IMR-90 (cell line): ENCODE data around the gene FSD1L. TPM values are rescaled to one million over a fixed set of nuclear protein-coding genes. Genes with fewer than 3 reads are reported as not detected.

Experiments used
- ATAC-seq: fragments of 200-7000 bp; cut with Tn5 transposase; 2 replicates; pipeline ENCODE4 v1.9.1; 2020; ENCODE audit warnings: low read depth, mild to moderate bottlenecking, moderate library complexity
- BruUV-seq: library from RNA; stranded (reverse); fragments of 400-500 nt; replicated peaks from 2 replicates; lab custom pipeline; 2021; lab: Mats Ljungman, UMichigan
- CTCF ChIA-PET: fragments of 300-600 bp; formaldehyde crosslinking; extraction: SDS; loops from one replicate; lab custom pipeline; 2021; ENCODE audit warnings: antibody characterized with exemption; lab: Yijun Ruan, JAX
- POLR2A ChIA-PET: fragments of 300-600 bp; sonication (Branson Sonifier 250); formaldehyde crosslinking; loops from one replicate; lab custom pipeline; 2022; ENCODE audit warnings: antibody characterized with exemption; ENCODE audit not compliant: unreplicated experiment; lab: Charles Lee
- DNase-seq: peaks from one replicate; pipeline ENCODE4 v3.0.0; 2013
- H2AFZ ChIP-seq: replicated peaks from 2 replicates; pipeline ENCODE3; 2013; ENCODE audit warnings: low read length, mild to moderate bottlenecking; ENCODE audit not compliant: poor library complexity
- H2AK5ac ChIP-seq: 2 replicates; pipeline ENCODE4 v1.6.1; 2013; ENCODE audit warnings: low read depth, low read length, inconsistent platforms
- H2AK9ac ChIP-seq: replicated peaks from 2 replicates; pipeline ENCODE3; 2013; ENCODE audit warnings: mild to moderate bottlenecking, low read depth, low read length, moderate library complexity; ENCODE audit not compliant: poor library complexity
- H2BK120ac ChIP-seq: 2 replicates; pipeline ENCODE4 v1.6.1; 2013; ENCODE audit warnings: low read depth, low read length, inconsistent platforms
- H2BK15ac ChIP-seq: 3 replicates; pipeline ENCODE4 v1.6.1; 2013; ENCODE audit warnings: low read depth, low read length, inconsistent platforms
- H2BK20ac ChIP-seq: 2 replicates; pipeline ENCODE4 v1.6.1; 2013; ENCODE audit warnings: low read depth, mild to moderate bottlenecking, inconsistent platforms, low read length, moderate library complexity
- H2BK5ac ChIP-seq: 2 replicates; pipeline ENCODE4 v1.6.1; 2013; ENCODE audit warnings: mild to moderate bottlenecking, low read depth, low read length, inconsistent platforms; ENCODE audit not compliant: poor library complexity, severe bottlenecking
- H3K14ac ChIP-seq: replicated peaks from 2 replicates; pipeline ENCODE4 v1.6.1; 2013; ENCODE audit warnings: low read depth, low read length, inconsistent platforms
- H3K18ac ChIP-seq: 2 replicates; pipeline ENCODE4 v1.6.1; 2013; ENCODE audit warnings: low read depth, low read length, control low read depth
- H3K23ac ChIP-seq: 2 replicates; pipeline ENCODE4 v1.6.1; 2013; ENCODE audit warnings: low read depth, low read length, inconsistent platforms
- H3K27ac ChIP-seq: 2 replicates; pipeline ENCODE4 v1.5.1; 2013; ENCODE audit warnings: mild to moderate bottlenecking, control low read depth, low read length; ENCODE audit not compliant: insufficient read depth
- H3K27me3 ChIP-seq: 2 replicates; pipeline ENCODE4 v1.6.1; 2013; ENCODE audit warnings: low read length; ENCODE audit not compliant: control insufficient read depth, insufficient read depth
- H3K36me3 ChIP-seq: 2 replicates; pipeline ENCODE4 v1.6.1; 2013; ENCODE audit warnings: low read length, mixed read lengths; ENCODE audit not compliant: control insufficient read depth, insufficient read depth
- H3K4ac ChIP-seq: 2 replicates; pipeline ENCODE4 v1.6.1; 2013; ENCODE audit warnings: low read depth, low read length, inconsistent platforms
- H3K4me1 ChIP-seq: 2 replicates; pipeline ENCODE4 v1.6.1; 2013; ENCODE audit warnings: low read length, mixed read lengths; ENCODE audit not compliant: control insufficient read depth, insufficient read depth
- H3K4me2 ChIP-seq: 2 replicates; pipeline ENCODE4 v1.6.1; 2013; ENCODE audit warnings: low read depth, mild to moderate bottlenecking, control low read depth, low read length, moderate library complexity
- H3K4me3 ChIP-seq: 2 replicates; pipeline ENCODE4 v1.5.1; 2013; ENCODE audit warnings: low read depth, mild to moderate bottlenecking, control low read depth, low read length, moderate library complexity; ENCODE audit not compliant: insufficient read depth
- H3K56ac ChIP-seq: 2 replicates; pipeline ENCODE4 v1.6.1; 2013; ENCODE audit warnings: low read length, inconsistent platforms; ENCODE audit not compliant: insufficient read depth; ENCODE audit errors: extremely low read depth
- H3K79me1 ChIP-seq, 2 experiments: 2 replicates each; pipeline ENCODE4 v1.6.1; 2013; ENCODE audit warnings: low read length in 2 of 2, inconsistent platforms in 1 of 2, low read depth in 1 of 2
- H3K9ac ChIP-seq: 2 replicates; pipeline ENCODE4 v1.6.1; 2013; ENCODE audit warnings: low read depth, low read length, control low read depth
- H3K9me1 ChIP-seq: 2 replicates; pipeline ENCODE4 v1.6.1; 2013; ENCODE audit warnings: low read length, inconsistent platforms; ENCODE audit not compliant: insufficient read depth
- H3K9me3 ChIP-seq: 2 replicates; pipeline ENCODE4 v1.6.1; 2013; ENCODE audit warnings: low read length; ENCODE audit not compliant: control insufficient read depth, insufficient read depth
- H4K20me1 ChIP-seq: 2 replicates; pipeline ENCODE4 v1.6.1; 2013; ENCODE audit warnings: low read length, inconsistent platforms; ENCODE audit not compliant: insufficient read depth
- H4K5ac ChIP-seq: 2 replicates; pipeline ENCODE4 v1.6.1; 2013; ENCODE audit warnings: mild to moderate bottlenecking, low read depth, low read length, control low read depth
- H4K8ac ChIP-seq, 2 experiments: 2 replicates each; pipeline ENCODE4 v1.6.1; 2013; ENCODE audit warnings: low read depth in 2 of 2, low read length in 2 of 2, control low read depth in 1 of 2, inconsistent platforms in 1 of 2
- H4K91ac ChIP-seq: 2 replicates; pipeline ENCODE4 v1.6.1; 2013; ENCODE audit warnings: low read depth, low read length, inconsistent platforms; ENCODE audit not compliant: insufficient read depth
- MAFK ChIP-seq: IDR thresholded peaks from 2 replicates; pipeline ENCODE4 v1.6.1; 2012; ENCODE audit warnings: low read depth, low read length, improper control_type of control experiment
- MXI1 ChIP-seq: IDR thresholded peaks from 2 replicates; pipeline ENCODE4 v1.6.1; 2012; ENCODE audit warnings: low read depth, mild to moderate bottlenecking, low read length, moderate library complexity, borderline replicate concordance
- POLR2A ChIP-seq: IDR thresholded peaks from 2 replicates; pipeline ENCODE4 v1.6.1; 2012; ENCODE audit warnings: mild to moderate bottlenecking, low read depth, low read length
- SMC3 ChIP-seq: fragments of 150-350 bp; IDR thresholded peaks from 2 replicates; pipeline ENCODE4 v1.6.1; 2016; ENCODE audit warnings: low read depth, mild to moderate bottlenecking, antibody characterized with exemption, low read length, moderate library complexity
- WGBS, 2 experiments: methylation state at CpG; one replicate each; pipeline versions ENCODE4 v1.1.5 to v1.1.7; 2013; ENCODE audit warnings: missing lambda C conversion rate in 2 of 2; ENCODE audit not compliant: insufficient read length in 1 of 2; ENCODE audit errors: extremely low coverage in 2 of 2; 5-methylcytosine and 5-hydroxymethylcytosine counted together
- dilution Hi-C: fragments of 300-500 bp; cut with HindIII; formaldehyde crosslinking; loops from one replicate; pipeline ENCODE4 v1.14.3; 2018; ENCODE audit warnings: low sequenced_read_pairs; ENCODE audit not compliant: unreplicated experiment
- in situ Hi-C: fragments of 300-500 bp; cut with MboI; formaldehyde crosslinking; loops from 3 replicates; pipeline ENCODE4 v1.14.3; 2019; ENCODE audit warnings: low sequenced_read_pairs, inconsistent platforms, mixed read lengths
- intact Hi-C: fragments of 100-400 bp; cut with micrococcal nuclease; formaldehyde crosslinking; loops from 2 replicates; pipeline ENCODE4 v1.10.0; 2022
- polyA plus RNA-seq, 3 experiments: library from polyadenylated mRNA; depleted of rRNA; stranded (reverse); fragments of >200 nt; gene quantifications; 2 replicates each; pipeline ENCODE4 v1.2.3, GENCODE V29; 2012; ENCODE audit warnings: low replicate concordance in 1 of 3
- total RNA-seq: library from RNA; depleted of rRNA; stranded (reverse); fragments of >200 nt; gene quantifications from 2 replicates; pipeline ENCODE4 v1.2.3, GENCODE V29; 2012

FSD1L gene
- total and polyA plus RNA-seq, 2 of the 4 experiments (the other 2 are of a cell fraction): 1.4 to 2.9 TPM

GRCh38 chr9:105557804-105558610 is 110.2 kb downstream of the FSD1L start, which contains the start of gene FKTN:
FKTN (plus strand) TSS chr9:105558131; CDS start chr9:105575033, 16,902 bp downstream.
- dilution Hi-C loops: no loop called here

More at GRCh38 chr9:105557804-105558610, 110.2 kb downstream of the FSD1L start, which contains the start of gene FKTN:
- DNase-seq (peak; percentile 81), ATAC-seq (peak; percentile 97)
- POLR2A ChIA-PET: no interaction called here
- H3K4me2 ChIP-seq: peak within 1 kb of the TSS; percentile 91
- H3K4ac ChIP-seq: peak within 1 kb of the TSS; percentile 86
- WGBS, 2 experiments: 0% methylated on average over 15 of the region's 49 CpGs; no CpG with 5 or more reads in 1 of the 2 experiments
- in situ Hi-C loops (no loop called here), intact Hi-C loops (loop anchor here (1.0 to 5.0 kb wide), 2 partner anchors 106 to 132 kb away; no protein-coding TSS in a partner anchor)
- peak within 1 kb of the TSS; percentile 94 for H3K14ac ChIP-seq
- no peaks in the 10 kb centered on the region for H3K9me1 ChIP-seq
- H2BK5ac ChIP-seq: peak within 1 kb of the TSS; percentile 32
- H3K27ac ChIP-seq: peak within 1 kb of the TSS; percentile 56
- H2BK20ac ChIP-seq: no peak within 1 kb of the TSS
- H4K5ac ChIP-seq: peak within 1 kb of the TSS; percentile 85
- peak within 1 kb of the TSS; percentile 48 to 94 for H4K8ac ChIP-seq
- no peaks in the 10 kb centered on the region for H3K4me1 ChIP-seq
- BruUV-seq: no TSS peak
- no peak within 1 kb of the TSS for H2AK5ac ChIP-seq
- H3K27me3 ChIP-seq: no peaks in the 10 kb centered on the region
- H2BK15ac ChIP-seq: no peak within 1 kb of the TSS
- CTCF ChIA-PET: no interaction called here
- H3K18ac ChIP-seq: peak within 1 kb of the TSS; percentile 31; the same call in 1 of the 2 replicates
- H3K9ac ChIP-seq: peak within 1 kb of the TSS; percentile 83
- peak within 1 kb of the TSS; percentile 97 for H2AFZ ChIP-seq
- peak within 1 kb of the TSS; percentile 86 for H2AK9ac ChIP-seq
- H3K36me3 ChIP-seq: peaks cover 1% of the 10 kb centered on the region; the same call in 1 of the 2 replicates
- TF ChIP-seq SMC3 (no peak), MXI1 (no peak), POLR2A (no peak; the same call in 1 of the 2 replicates), MAFK (no peak)
- H3K9me3 ChIP-seq: peaks cover 2% of the 10 kb centered on the region
- H4K91ac ChIP-seq: peak within 1 kb of the TSS; percentile 31; the same call in 1 of the 2 replicates
- peak within 1 kb of the TSS; percentile 56 for H3K56ac ChIP-seq
- peak within 1 kb of the TSS; percentile 88; the same call in 1 of the 2 replicates for H3K23ac ChIP-seq
- no peaks in the 10 kb centered on the region for H4K20me1 ChIP-seq
- peak within 1 kb of the TSS; percentile 97 for H3K4me3 ChIP-seq
- peaks cover 10 to 13% of the 10 kb centered on the region in 2 experiments for H3K79me1 ChIP-seq
- peak within 1 kb of the TSS; percentile 29; the same call in 1 of the 2 replicates for H2BK120ac ChIP-seq
